ENCODE measurements around the gene CADM3. TPM values are rescaled to one million over a fixed set of nuclear protein-coding genes. Genes with fewer than 3 reads are reported as not detected.

The CADM3 gene, protein sequence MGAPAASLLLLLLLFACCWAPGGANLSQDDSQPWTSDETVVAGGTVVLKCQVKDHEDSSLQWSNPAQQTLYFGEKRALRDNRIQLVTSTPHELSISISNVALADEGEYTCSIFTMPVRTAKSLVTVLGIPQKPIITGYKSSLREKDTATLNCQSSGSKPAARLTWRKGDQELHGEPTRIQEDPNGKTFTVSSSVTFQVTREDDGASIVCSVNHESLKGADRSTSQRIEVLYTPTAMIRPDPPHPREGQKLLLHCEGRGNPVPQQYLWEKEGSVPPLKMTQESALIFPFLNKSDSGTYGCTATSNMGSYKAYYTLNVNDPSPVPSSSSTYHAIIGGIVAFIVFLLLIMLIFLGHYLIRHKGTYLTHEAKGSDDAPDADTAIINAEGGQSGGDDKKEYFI
- 10 to 100 TPM in 1 of 2 donors, 1 to 10 TPM in 1; 6.3 to 15.3 TPM for total RNA-seq
- long read RNA-seq, transcript CADM3-202 (9 exons, 3,745 nt), result major isoform, 9 of 13 reads
- long read RNA-seq, partial matches to known transcripts, result 3 of 13 reads
- long read RNA-seq, other reads (novel, unspliced or antisense), result 1 of 13 reads

GRCh38 chr1:159171254-159171687 is at the start of gene CADM3:
CADM3 (plus strand) TSS chr1:159171615; CDS start chr1:159171766, 151 bp downstream.
- intact Hi-C loops (cut with DNase I), result no loop called here
- no peak for DNase-seq
- peak in 1 of 2 donors; percentile 63 for ATAC-seq

GRCh38 chr1:159122005-159122621 is 49.3 kb upstream of the CADM3 start:
- intact Hi-C loops (cut with DNase I), result no loop called here
- DNase-seq, result no peak
- ATAC-seq, result no peak

DNA sequence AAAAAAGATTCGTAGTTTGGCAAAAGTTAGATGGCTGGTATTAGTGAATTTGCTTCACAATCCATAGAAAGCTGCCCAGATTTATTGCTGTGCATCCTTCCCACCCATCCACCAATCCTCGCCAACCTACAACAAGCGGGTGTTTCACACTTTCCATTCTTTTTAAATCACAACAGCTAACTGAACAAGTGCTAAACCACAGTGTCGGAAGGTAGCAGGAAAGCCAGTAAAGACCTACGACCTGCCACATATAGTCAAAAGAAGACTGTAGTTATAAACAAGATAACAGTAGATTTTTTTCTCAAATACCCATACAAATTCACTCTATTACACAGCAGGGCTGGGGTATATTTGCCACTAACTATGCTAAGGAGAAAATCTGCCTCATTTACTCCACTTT is 47.8 kb upstream of the CADM3 start:
- no peak for DNase-seq
- ATAC-seq, result no peak
- intact Hi-C loops (cut with DNase I), result no loop called here

DNA sequence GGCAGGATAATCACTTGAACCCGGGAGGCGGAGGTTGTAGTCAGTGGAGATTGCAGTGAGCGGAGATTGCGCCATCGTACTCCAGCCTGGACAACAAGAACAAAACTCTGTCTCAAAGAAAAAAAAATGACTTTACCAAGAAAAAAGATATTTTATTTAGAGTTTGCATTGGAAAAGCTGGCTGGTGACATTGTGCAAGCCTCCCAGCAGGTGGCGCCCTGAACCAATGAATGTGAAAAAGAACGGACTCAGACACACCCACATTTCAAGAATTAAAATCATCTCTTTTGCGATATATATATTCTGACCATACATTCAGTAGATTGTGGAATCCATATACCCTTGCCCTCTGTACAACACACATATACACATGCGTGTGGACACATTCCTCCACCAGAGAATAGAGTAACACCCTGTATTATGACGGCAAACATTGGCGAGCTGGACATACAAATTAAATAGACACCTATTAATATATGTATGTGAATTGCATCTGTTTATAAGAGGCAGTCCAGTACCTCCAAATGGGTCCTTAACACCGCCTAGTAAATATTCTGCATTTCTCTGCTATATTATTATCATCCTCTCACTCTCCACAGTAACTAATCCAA is 39.0 kb upstream of the CADM3 start:
- intact Hi-C loops (cut with DNase I), result no loop called here
- ATAC-seq (peak in 1 of 2 donors; percentile 29), DNase-seq (peak; percentile 42)

DNA sequence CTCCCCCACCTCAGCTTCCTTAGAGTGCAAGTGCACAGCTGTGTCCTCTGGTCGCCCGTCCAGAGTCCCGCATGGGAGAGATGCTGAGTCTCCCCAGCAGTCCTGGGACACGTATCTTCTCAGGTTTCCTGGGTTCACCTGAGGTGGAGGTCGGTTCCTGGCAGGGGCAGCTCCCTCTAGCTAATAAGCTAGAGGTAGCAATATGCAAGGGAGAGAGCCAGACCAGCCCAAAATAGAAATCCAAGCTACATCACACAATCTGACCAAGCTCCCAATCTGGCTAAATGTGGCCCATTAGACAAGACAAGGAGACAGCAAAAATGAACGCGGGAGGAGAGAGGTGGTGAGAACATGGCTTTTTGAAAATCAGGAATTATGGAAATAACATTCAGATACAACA is 30.9 kb upstream of the CADM3 start:
- ATAC-seq (no peak), DNase-seq (no peak)
- intact Hi-C loops (cut with DNase I), result no loop called here

- intact Hi-C loops (cut with DNase I), result no loop called here
- DNase-seq (no peak), ATAC-seq (no peak)
Measured at GRCh38 chr1:159141584-159142390, 29.6 kb upstream of the CADM3 start.

DNA sequence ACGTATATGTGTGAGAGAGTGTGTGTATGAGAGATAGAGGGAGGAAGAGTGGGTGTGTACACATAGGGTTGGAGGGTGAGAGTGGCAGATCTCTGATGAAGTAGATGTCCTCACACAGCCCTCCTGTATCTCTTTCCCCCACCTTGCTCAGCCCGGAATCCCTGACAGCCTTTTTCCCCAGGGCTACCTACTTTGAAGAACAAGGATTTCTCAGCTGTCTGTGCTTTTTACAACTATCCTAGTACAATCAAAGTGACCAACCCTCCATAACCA is 29.1 kb upstream of the CADM3 start:
- DNase-seq, result no peak
- no peak for ATAC-seq
- intact Hi-C loops (cut with DNase I), result no loop called here

- DNase-seq (no peak), ATAC-seq (no peak)
- intact Hi-C loops (cut with DNase I), result no loop called here
Measured at GRCh38 chr1:159142726-159143510, 28.5 kb upstream of the CADM3 start.

GRCh38 chr1:159144571-159144970 is 26.8 kb upstream of the CADM3 start:
- DNase-seq, result no peak
- intact Hi-C loops (cut with DNase I), result no loop called here
- ATAC-seq, result no peak

- DNase-seq, result no peak
- ATAC-seq, result no peak
- intact Hi-C loops (cut with DNase I), result no loop called here
Measured at GRCh38 chr1:159146980-159147379, 24.4 kb upstream of the CADM3 start.

- ATAC-seq, result no peak
- intact Hi-C loops (cut with DNase I), result no loop called here
- DNase-seq, result no peak
Measured at GRCh38 chr1:159152031-159152430, 19.4 kb upstream of the CADM3 start.

DNA sequence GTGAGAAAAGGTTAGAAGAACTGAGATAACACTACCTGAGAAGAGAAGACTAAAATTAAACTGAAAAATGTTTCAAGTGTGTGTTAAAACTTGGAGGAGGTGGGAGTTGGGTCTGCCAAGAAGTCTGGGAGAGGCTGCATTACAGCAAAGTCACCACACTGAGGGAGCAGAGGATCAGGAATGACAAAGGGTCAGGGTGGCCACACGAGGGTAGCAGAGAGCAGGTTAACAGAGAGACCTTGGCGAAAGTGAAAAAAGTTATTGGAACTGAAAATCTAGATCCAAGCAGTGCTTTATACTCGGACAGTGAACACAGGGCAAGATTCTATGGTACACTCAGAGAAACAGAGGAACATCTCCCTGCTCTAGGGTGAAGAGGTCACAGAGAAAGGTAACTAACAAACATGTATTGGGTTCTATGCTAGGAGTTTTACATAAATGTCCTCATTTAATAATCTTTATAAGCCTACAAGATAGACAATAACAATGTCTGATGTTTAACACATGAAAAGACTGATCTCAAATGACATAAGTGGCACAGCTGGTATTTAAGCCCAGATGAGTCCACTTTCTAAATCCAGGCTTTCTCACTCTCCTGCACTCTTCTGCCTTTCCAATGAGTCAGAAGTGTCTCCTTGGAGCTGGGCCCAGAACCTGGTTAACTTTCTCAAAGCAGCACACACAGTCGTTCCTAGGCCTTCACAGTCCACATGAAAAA is 10.3 kb upstream of the CADM3 start:
- ATAC-seq (peak; percentile 97 to 99), DNase-seq (peak; percentile 74)
- intact Hi-C loops (cut with DNase I), result loop anchor here (2.0 to 5.0 kb wide), 3 partner anchors 36 to 51 kb away; no protein-coding TSS in a partner anchor

DNA sequence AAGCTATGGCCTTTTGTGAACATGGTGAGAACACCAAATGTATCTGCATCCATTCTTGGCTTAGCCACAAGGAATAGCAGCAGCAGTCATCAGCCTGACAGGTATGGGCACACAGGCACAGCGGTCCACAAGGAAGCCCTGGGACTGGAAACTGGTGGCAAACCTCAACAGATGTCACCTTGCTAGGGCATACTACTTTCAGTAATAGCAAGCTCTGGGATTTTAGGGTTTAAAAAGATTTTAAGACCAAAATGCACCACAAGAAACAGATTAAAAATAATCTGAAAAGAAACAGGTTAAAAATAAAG is 9.7 kb upstream of the CADM3 start:
- ATAC-seq, result no peak
- intact Hi-C loops (cut with DNase I), result loop anchor here (2.0 to 5.0 kb wide), 3 partner anchors 36 to 51 kb away; no protein-coding TSS in a partner anchor

DNA sequence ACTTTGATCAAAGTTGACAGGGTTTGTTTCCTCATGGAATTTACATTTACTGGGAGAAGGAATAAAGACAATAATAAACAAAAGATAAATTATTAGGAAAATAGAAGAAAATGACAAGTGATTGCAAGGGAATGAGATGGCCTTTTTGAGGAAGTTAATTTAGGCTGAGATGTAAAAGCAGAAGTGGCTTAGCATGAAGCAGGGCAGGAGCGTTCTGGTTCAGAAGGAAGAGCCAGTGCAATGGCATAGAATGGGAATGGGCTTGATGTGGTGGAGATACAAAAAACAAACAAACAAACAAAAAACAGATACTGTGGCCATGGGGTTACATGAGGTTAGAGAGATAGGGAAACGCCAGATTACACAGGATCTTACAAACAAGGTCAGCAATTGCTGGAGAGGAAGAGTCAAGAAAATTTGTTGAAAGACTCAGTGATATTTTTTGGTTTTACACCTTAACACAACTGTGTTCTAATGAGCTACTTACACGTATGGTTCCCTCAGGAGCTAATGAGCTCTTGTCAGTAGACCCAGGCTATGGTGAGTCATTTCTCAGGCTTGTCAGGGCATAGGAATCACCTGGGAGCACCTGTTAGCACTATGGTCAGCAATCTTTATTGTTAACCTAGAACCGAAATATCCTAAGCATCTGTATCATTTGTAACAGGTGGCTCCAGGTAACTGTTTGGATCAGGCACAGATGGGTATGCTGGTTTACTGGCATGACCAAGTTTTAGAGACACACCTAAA is 8.7 kb upstream of the CADM3 start:
- no peak for ATAC-seq
- DNase-seq, result no peak
- intact Hi-C loops (cut with DNase I), result loop anchor here (5.0 kb wide), 2 partner anchors 35 to 50 kb away; no protein-coding TSS in a partner anchor

More for the DNA sequence above, 9.7 kb upstream of the CADM3 start:
- no peak for DNase-seq

DNA sequence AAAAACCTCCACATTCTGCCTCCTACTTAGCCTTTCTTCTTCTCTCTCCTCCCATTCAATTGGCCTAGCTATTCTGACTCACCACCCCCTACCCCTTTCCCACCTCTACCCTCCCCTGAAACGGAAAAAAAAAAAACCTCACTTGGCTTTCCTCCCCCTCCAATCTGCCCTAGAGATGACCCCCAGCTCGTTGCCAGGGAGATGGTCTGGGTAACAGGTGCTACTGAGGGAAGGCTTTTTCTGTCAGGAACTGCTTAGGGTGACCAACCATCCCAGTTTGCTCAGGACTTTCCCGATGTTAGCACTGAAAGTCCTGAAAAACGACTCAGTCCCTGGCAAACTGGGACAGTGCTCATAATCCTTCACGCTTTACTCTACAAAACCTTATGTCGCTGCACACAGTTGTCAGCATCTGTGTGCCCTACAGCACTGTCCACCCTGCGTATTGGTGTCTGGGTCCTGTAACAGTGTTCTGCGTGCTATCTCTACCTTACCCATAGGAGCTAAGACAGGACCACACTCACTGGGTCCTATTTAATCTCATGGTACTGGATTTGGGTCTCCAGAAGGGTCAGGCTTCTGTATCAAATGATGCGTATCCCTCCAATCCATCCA is 7.7 kb upstream of the CADM3 start:
- intact Hi-C loops (cut with DNase I), result loop anchor here (5.0 kb wide), 2 partner anchors 34 to 49 kb away; no protein-coding TSS in a partner anchor
- ATAC-seq (no peak), DNase-seq (no peak)

DNA sequence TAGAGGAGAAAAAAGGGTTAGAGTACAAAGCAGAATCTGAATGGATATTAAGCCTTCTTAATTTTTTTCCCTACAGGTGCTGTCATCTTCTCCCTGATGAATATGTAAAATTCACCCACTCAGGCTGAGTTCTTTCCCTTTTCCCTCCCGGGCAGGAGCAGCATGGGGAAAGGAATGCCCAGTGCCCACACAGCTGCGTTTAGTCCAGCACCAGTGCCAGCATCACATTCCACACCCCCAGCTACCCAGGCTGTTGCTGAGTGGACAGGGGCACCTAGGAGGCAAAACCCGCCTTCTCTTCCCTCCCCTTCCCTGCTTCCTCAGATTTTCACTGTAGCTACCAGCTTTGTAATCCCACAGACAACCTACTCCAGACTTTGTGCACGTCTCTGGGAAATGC is 3.4 kb upstream of the CADM3 start:
- intact Hi-C loops (cut with DNase I), result no loop called here
- ATAC-seq (no peak), DNase-seq (no peak)

- ATAC-seq, result no peak
- DNase-seq, result no peak
- intact Hi-C loops (cut with DNase I), result no loop called here
Measured at GRCh38 chr1:159170639-159171038, 776 bp upstream of the CADM3 start.

Measured in left cardiac atrium (tissue), 4 donors.